ENCODE measurements around the gene NPRL2. TPM values are rescaled to one million over a fixed set of nuclear protein-coding genes. Genes with fewer than 3 reads are reported as not detected.

NPRL2 gene
- total and polyA plus RNA-seq, 2 of the 13 experiments (the other 11 are each of a cell fraction or from before 2014, with no cell fraction given), result 30.6 to 51.4 TPM

GRCh38 chr3:50324351-50325112 is 26.0 kb downstream of the NPRL2 start (continued):
- TF ChIP-seq DBP (CRISPR knock-in tag; IDR thresholded peaks at IDR 0.05; ENCODE audit: not compliant biosample characterization) (no peak), FOXK1 (CRISPR knock-in tag; IDR thresholded peaks at IDR 0.05; ENCODE audit: borderline replicate concordance, low read depth) (peak; percentile 44; the same call in 1 of the 2 replicates), TFAP4 (IDR thresholded peaks at IDR 0.05; ENCODE audit: borderline replicate concordance, low read depth) (peak; percentile 62), ZNF616 (CRISPR knock-in tag; IDR thresholded peaks at IDR 0.05; ENCODE audit: low read depth) (no peak), ZSCAN31 (CRISPR knock-in tag; IDR thresholded peaks at IDR 0.05; ENCODE audit: low read depth) (peak; percentile 64; the same call in 1 of the 2 replicates), DPF2 (CRISPR knock-in tag; IDR thresholded peaks at IDR 0.05; ENCODE audit: borderline replicate concordance, low read depth) (peak; percentile 60; the same call in 1 of the 2 replicates), SOX6 (IDR thresholded peaks at IDR 0.05) (no peak), SOX6 (CRISPR knock-in tag; IDR thresholded peaks at IDR 0.05) (peak; percentile 67), SKI (IDR thresholded peaks at IDR 0.05; ENCODE audit: partially characterized antibody) (no peak), ZNF816 (CRISPR knock-in tag; IDR thresholded peaks at IDR 0.05; ENCODE audit: borderline replicate concordance) (no peak), THRA (CRISPR knock-in tag; IDR thresholded peaks at IDR 0.05; ENCODE audit: borderline replicate concordance) (peak; percentile 57; the same call in 1 of the 2 replicates), PPARG (CRISPR knock-in tag; conservative IDR thresholded peaks at IDR 0.05) (peak; percentile 47; the same call in 1 of the 2 replicates), NFKB2 (CRISPR knock-in tag; IDR thresholded peaks at IDR 0.05; ENCODE audit: borderline replicate concordance) (peak; percentile 53; the same call in 1 of the 2 replicates), TARDBP (CRISPR knock-in tag; IDR thresholded peaks at IDR 0.05) (peak; percentile 25; the same call in 1 of the 2 replicates), ZNF274 (CRISPR knock-in tag; IDR thresholded peaks at IDR 0.05) (no peak), HOXA5 (CRISPR knock-in tag; IDR thresholded peaks at IDR 0.05) (peak; percentile 63; the same call in 1 of the 2 replicates), MTERF4 (CRISPR knock-in tag; IDR thresholded peaks at IDR 0.05) (peak; percentile 68; the same call in 1 of the 2 replicates), ZNF33B (CRISPR knock-in tag; IDR thresholded peaks at IDR 0.05) (no peak), ZNF335 (CRISPR knock-in tag; IDR thresholded peaks at IDR 0.05) (0 out of 2 replicates have a peak, but pooled peaks have one; percentile 24), MED1 (CRISPR knock-in tag; IDR thresholded peaks at IDR 0.05) (peak; percentile 62; the same call in 1 of the 2 replicates), IRX3 (CRISPR knock-in tag; IDR thresholded peaks at IDR 0.05; ENCODE audit: borderline replicate concordance, low read depth) (no peak), NCOR1 (IDR thresholded peaks at IDR 0.05; ENCODE audit: borderline replicate concordance, low read length) (peak; percentile 65; the same call in 1 of the 2 replicates), TBX2 (CRISPR knock-in tag; IDR thresholded peaks at IDR 0.05; ENCODE audit: borderline replicate concordance) (peak; percentile 57; the same call in 1 of the 2 replicates), ZFAT (CRISPR knock-in tag; conservative IDR thresholded peaks at IDR 0.05) (no peak), KDM5A (IDR thresholded peaks at IDR 0.05; ENCODE audit: borderline replicate concordance, low read length) (no peak)
- TF ChIP-seq, protein P1, sequence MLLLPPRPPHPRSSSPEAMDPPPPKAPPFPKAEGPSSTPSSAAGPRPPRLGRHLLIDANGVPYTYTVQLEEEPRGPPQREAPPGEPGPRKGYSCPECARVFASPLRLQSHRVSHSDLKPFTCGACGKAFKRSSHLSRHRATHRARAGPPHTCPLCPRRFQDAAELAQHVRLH (CRISPR knock-in tag; IDR thresholded peaks at IDR 0.05; ENCODE audit: borderline replicate concordance, low read depth), result no peak

All from HepG2 (cell line).